ENCODE measurements around the gene TRAFD1. TPM values are rescaled to one million over a fixed set of nuclear protein-coding genes. Genes with fewer than 3 reads are reported as not detected.

The TRAFD1 gene
- total RNA-seq, 4 donors from 2014 or later, result 28.2 to 37.7 (median 30.2) TPM

GRCh38 chr12:112188130-112188830, 62.9 kb downstream of the TRAFD1 start:
- Histone ChIP-seq H3K27ac (no peak overlapping the region), H3K4me3 (no peak overlapping the region), H3K4me1 (peaks cover 0 to 41% (median 0%) of the 10 kb centered on the region in 3 donors), H3K9me3 (no peaks in the 10 kb centered on the region), H3K27me3 (no peaks in the 10 kb centered on the region), H3K36me3 (peaks cover 0 to 91% of the 10 kb centered on the region in 2 donors)
- 79 to 89% methylated on average over 6 to 7 of the region's 9 CpGs for WGBS, 2 donors (ENCODE audit: low coverage in 1 of 2)
- no peak for ATAC-seq
- no peak for TF ChIP-seq CTCF (IDR thresholded peaks at IDR 0.05)
- no peak for TF ChIP-seq POLR2A (IDR thresholded peaks at IDR 0.05)
- TF ChIP-seq EP300 (IDR thresholded peaks at IDR 0.05), result no peak
- no peak for TF ChIP-seq POLR2AphosphoS5 (IDR thresholded peaks at IDR 0.05)

- Histone ChIP-seq H3K27ac (peak overlapping the region in 2 of 4 donors; percentile 49 to 57), H3K36me3 (peaks cover 0 to 91% of the 10 kb centered on the region in 2 donors), H3K4me3 (no peak overlapping the region), H3K4me1 (peaks cover 0 to 25% (median 0%) of the 10 kb centered on the region in 3 donors), H3K27me3 (no peaks in the 10 kb centered on the region), H3K9me3 (no peaks in the 10 kb centered on the region)
- TF ChIP-seq POLR2AphosphoS5 (IDR thresholded peaks at IDR 0.05) (no peak), CTCF (IDR thresholded peaks at IDR 0.05) (no peak), EP300 (IDR thresholded peaks at IDR 0.05) (no peak), POLR2A (IDR thresholded peaks at IDR 0.05) (no peak)
- WGBS, 2 donors (ENCODE audit: low coverage in 1 of 2), result no CpG with 5 or more reads among the region's 5 CpGs
- ATAC-seq, result no peak
Observed at GRCh38 chr12:112190231-112191025, 65.1 kb downstream of the TRAFD1 start.

GRCh38 chr12:112191201-112191600, 65.8 kb downstream of the TRAFD1 start:
- Histone ChIP-seq H3K9me3 (no peaks in the 10 kb centered on the region), H3K27ac (peak overlapping the region in 3 of 4 donors; percentile 49 to 57 (median 54)), H3K36me3 (peaks cover 0 to 97% of the 10 kb centered on the region in 2 donors), H3K27me3 (no peaks in the 10 kb centered on the region), H3K4me3 (no peak overlapping the region), H3K4me1 (peaks cover 0 to 18% (median 0%) of the 10 kb centered on the region in 3 donors)
- 67% methylated on average over 2 of the region's 2 CpGs; no CpG with 5 or more reads in 1 of the 2 donors for WGBS, 2 donors (ENCODE audit: low coverage in 1 of 2)
- ATAC-seq, result no peak
- no peak for TF ChIP-seq EP300 (IDR thresholded peaks at IDR 0.05)
- no peak for TF ChIP-seq POLR2AphosphoS5 (IDR thresholded peaks at IDR 0.05)
- TF ChIP-seq POLR2A (IDR thresholded peaks at IDR 0.05), result no peak
- no peak for TF ChIP-seq CTCF (IDR thresholded peaks at IDR 0.05)

GRCh38 chr12:112191840-112192321, 66.5 kb downstream of the TRAFD1 start:
- Histone ChIP-seq H3K4me3 (no peak overlapping the region), H3K27ac (peak overlapping the region in 3 of 4 donors; percentile 34 to 57 (median 57)), H3K27me3 (no peaks in the 10 kb centered on the region), H3K36me3 (peaks cover 0 to 98% of the 10 kb centered on the region in 2 donors), H3K9me3 (no peaks in the 10 kb centered on the region), H3K4me1 (peaks cover 0 to 18% (median 0%) of the 10 kb centered on the region in 3 donors)
- TF ChIP-seq POLR2AphosphoS5 (IDR thresholded peaks at IDR 0.05) (no peak), POLR2A (IDR thresholded peaks at IDR 0.05) (no peak), CTCF (IDR thresholded peaks at IDR 0.05) (no peak), EP300 (IDR thresholded peaks at IDR 0.05) (no peak)
- no peak for ATAC-seq
- 56 to 63% methylated on average over 3 to 4 of the region's 4 CpGs for WGBS, 2 donors (ENCODE audit: low coverage in 1 of 2)
